Neural cell (in vitro differentiated cells): ENCODE data around the gene MKKS. TPM values are rescaled to one million over a fixed set of nuclear protein-coding genes. Genes with fewer than 3 reads are reported as not detected.

Experiments
- H2AFZ ChIP-seq: fragments of 200-600, 300-800 bp; sonication (generic), shearing (Covaris generic); 2 replicates; pipeline ENCODE4 v1.6.0; 2014; ENCODE audit warnings: low read depth, mild to moderate bottlenecking, antibody characterized with exemption, low read length, moderate library complexity
- H3F3A ChIP-seq: fragments of 200-600 bp; shearing (Covaris generic); 2 replicates; pipeline ENCODE4 v1.6.1; 2016; ENCODE audit warnings: mild to moderate bottlenecking, moderate library complexity, mixed read lengths, antibody characterized with exemption, low read length; ENCODE audit not compliant: insufficient read depth, poor library complexity, severe bottlenecking
- H3K27ac ChIP-seq: fragments of 200-600, 300-800 bp; sonication (generic), shearing (Covaris generic); 2 replicates; pipeline ENCODE4 v1.5.1; 2014; ENCODE audit warnings: mild to moderate bottlenecking, low read length, moderate library complexity
- H3K27me3 ChIP-seq: fragments of 300-800, 200-600 bp; sonication (generic), shearing (Covaris generic); 2 replicates; pipeline ENCODE4 v1.6.0; 2014; ENCODE audit warnings: mild to moderate bottlenecking, low read depth, low read length, moderate library complexity; ENCODE audit not compliant: insufficient read depth
- H3K36me3 ChIP-seq: fragments of 300-800, 200-600 bp; sonication (generic), shearing (Covaris generic); 2 replicates; pipeline ENCODE4 v1.5.1; 2014; ENCODE audit warnings: mild to moderate bottlenecking, antibody characterized with exemption, low read length, moderate library complexity; ENCODE audit not compliant: insufficient read depth
- H3K4me2 ChIP-seq: fragments of 300-800, 200-600 bp; sonication (generic), shearing (Covaris generic); 2 replicates; pipeline ENCODE4 v1.6.0; 2014; ENCODE audit warnings: mild to moderate bottlenecking, low read length
- H3K4me3 ChIP-seq: fragments of 300-800, 200-600 bp; sonication (generic), shearing (Covaris generic); 2 replicates; pipeline ENCODE4 v1.5.1; 2014; ENCODE audit warnings: mild to moderate bottlenecking, low read length, moderate library complexity
- H3K79me2 ChIP-seq: fragments of 200-600 bp; shearing (Covaris generic); replicated peaks from 2 replicates; pipeline ENCODE4 v1.6.0; 2014; ENCODE audit warnings: mild to moderate bottlenecking, low read length, moderate library complexity; ENCODE audit not compliant: insufficient read depth
- H3K9ac ChIP-seq: fragments of 300-800, 200-600 bp; sonication (generic), shearing (Covaris generic); 2 replicates; pipeline ENCODE4 v1.6.1; 2016; ENCODE audit warnings: mild to moderate bottlenecking, low read length, mixed read lengths
- H3K9me2 ChIP-seq: fragments of 200-600 bp; shearing (Covaris generic); 2 replicates; pipeline ENCODE4 v1.6.1; 2016; ENCODE audit warnings: mild to moderate bottlenecking, low read length, mixed read lengths; ENCODE audit not compliant: insufficient read depth
- H3K9me3 ChIP-seq: fragments of 200-600, 300-800 bp; sonication (generic), shearing (Covaris generic); 2 replicates; pipeline ENCODE4 v1.6.1; 2016; ENCODE audit warnings: mild to moderate bottlenecking, mixed run types, low read length, moderate library complexity, mixed read lengths
- H4K20me1 ChIP-seq: fragments of 200-600 bp; shearing (Covaris generic); 2 replicates; pipeline ENCODE4 v1.6.1; 2016; ENCODE audit warnings: mild to moderate bottlenecking, mixed run types; ENCODE audit not compliant: insufficient read depth
- CTCF ChIP-seq: fragments of 450-650 bp; IDR thresholded peaks from 2 replicates; pipeline ENCODE4 v1.5.1; 2014; ENCODE audit warnings: antibody characterized with exemption, mild to moderate bottlenecking, moderate library complexity; ENCODE audit not compliant: poor library complexity, severe bottlenecking
- EP300 ChIP-seq: fragments of 450-650 bp; conservative IDR thresholded peaks from 2 replicates; pipeline ENCODE4 v1.6.1; 2014; ENCODE audit warnings: antibody characterized with exemption, mild to moderate bottlenecking, moderate library complexity; ENCODE audit not compliant: poor library complexity, severe bottlenecking
- EZH2 ChIP-seq: fragments of 200-600, 300-800 bp; shearing (Covaris generic), sonication (generic); IDR thresholded peaks from 2 replicates; pipeline ENCODE4 v1.6.1; 2014; ENCODE audit warnings: antibody characterized with exemption, low read length, borderline replicate concordance, mild to moderate bottlenecking; ENCODE audit not compliant: insufficient read depth, poor library complexity, severe bottlenecking
- MXI1 ChIP-seq: fragments of 450-650 bp; conservative IDR thresholded peaks from 2 replicates; pipeline ENCODE4 v1.6.1; 2014; ENCODE audit warnings: antibody characterized with exemption, mild to moderate bottlenecking; ENCODE audit not compliant: poor library complexity, severe bottlenecking
- POLR2AphosphoS5 ChIP-seq: IDR thresholded peaks from 2 replicates; pipeline ENCODE4 v1.6.1; 2012
- RAD21 ChIP-seq: fragments of 450-650 bp; conservative IDR thresholded peaks from 2 replicates; pipeline ENCODE4 v1.6.1; 2014; ENCODE audit warnings: antibody characterized with exemption, mild to moderate bottlenecking, moderate library complexity
- REST ChIP-seq: IDR thresholded peaks from 2 replicates; pipeline ENCODE4 v1.6.1; 2012; ENCODE audit warnings: borderline replicate concordance
- SMC3 ChIP-seq: fragments of 450-650 bp; conservative IDR thresholded peaks from 2 replicates; pipeline ENCODE4 v1.6.1; 2014; ENCODE audit warnings: antibody characterized with exemption, mild to moderate bottlenecking, moderate library complexity; ENCODE audit not compliant: poor library complexity
- TAF1 ChIP-seq: IDR thresholded peaks from 2 replicates; pipeline ENCODE4 v1.6.1; 2012; ENCODE audit warnings: low read depth
- polyA plus RNA-seq: library from polyadenylated mRNA; depleted of rRNA; stranded (reverse); fragments of >200 nt; gene quantifications from 2 replicates; pipeline ENCODE4 v1.2.3, GENCODE V29; 2014

MKKS gene
- polyA plus RNA-seq, 1 donor from 2014 or later, result 28.0 TPM

DNA sequence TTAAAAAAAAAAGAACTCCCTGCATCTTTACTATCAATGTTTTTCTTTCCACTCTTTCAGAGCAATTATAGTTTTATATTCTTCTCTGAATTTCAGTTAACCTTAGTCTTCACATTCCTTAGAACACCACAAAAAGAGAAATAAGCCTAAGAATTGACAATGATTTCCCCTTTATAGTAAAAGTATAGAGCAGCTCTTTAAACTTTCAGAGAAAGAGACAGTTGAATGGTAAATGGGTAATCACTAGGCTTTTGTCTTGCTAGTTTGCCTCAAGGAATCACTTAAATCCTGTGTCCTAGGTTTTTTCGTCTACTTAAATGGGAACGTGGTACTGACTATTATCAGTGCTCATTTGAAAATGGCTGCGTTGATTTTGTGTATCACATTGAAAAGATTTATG is 32.8 kb upstream of the MKKS start:
- no peak overlapping the region for H3K4me3 ChIP-seq

DNA sequence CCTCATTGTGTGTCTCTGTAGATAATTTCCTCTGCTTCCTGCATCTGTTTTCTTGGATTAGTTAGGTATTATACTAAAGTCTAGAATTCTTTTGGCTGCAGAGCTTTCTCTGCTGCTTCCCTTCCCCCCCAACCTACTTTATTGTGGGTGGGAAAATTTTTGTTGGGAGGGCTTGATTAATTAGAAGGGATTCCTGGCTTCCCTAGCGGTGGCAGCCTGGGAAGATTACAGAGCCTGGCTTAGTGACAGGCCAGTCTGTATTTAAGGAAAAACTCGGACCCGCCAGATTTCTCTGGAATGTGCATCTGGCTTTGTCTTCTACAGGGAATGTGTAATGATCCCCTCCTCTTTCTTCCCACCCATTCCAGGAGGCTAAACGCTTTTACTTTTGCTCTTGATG is 32.3 kb upstream of the MKKS start:
- H3K79me2 ChIP-seq, result peaks cover 4% of the 10 kb centered on the region
- no peaks in the 10 kb centered on the region for H4K20me1 ChIP-seq
- no peak overlapping the region for H3K9ac ChIP-seq
- H3K4me3 ChIP-seq, result no peak overlapping the region
- H3K27me3 ChIP-seq, result no peaks in the 10 kb centered on the region
- H3F3A ChIP-seq, result no peaks in the 10 kb centered on the region
- no peaks in the 10 kb centered on the region for H3K9me2 ChIP-seq
- no peaks in the 10 kb centered on the region for H3K36me3 ChIP-seq
- no peak overlapping the region for H2AFZ ChIP-seq
- no peaks in the 10 kb centered on the region for H3K9me3 ChIP-seq
- no peak overlapping the region for H3K4me2 ChIP-seq
- H3K27ac ChIP-seq, result no peak overlapping the region
- no peak for TF ChIP-seq POLR2AphosphoS5
- no peak for TF ChIP-seq RAD21
- no peak for TF ChIP-seq EP300
- TF ChIP-seq CTCF, result no peak
- TF ChIP-seq SMC3, result no peak
- TF ChIP-seq MXI1, result no peak
- TF ChIP-seq REST, result no peak

More for the DNA sequence above, 32.8 kb upstream of the MKKS start:
- no peak overlapping the region for H3K4me2 ChIP-seq
- H3K9ac ChIP-seq, result no peak overlapping the region
- no peaks in the 10 kb centered on the region for H3K9me3 ChIP-seq
- no peaks in the 10 kb centered on the region for H3K27me3 ChIP-seq
- H2AFZ ChIP-seq, result no peak overlapping the region
- H3F3A ChIP-seq, result no peaks in the 10 kb centered on the region
- H3K9me2 ChIP-seq, result no peaks in the 10 kb centered on the region
- TF ChIP-seq RAD21 (no peak), POLR2AphosphoS5 (no peak), TAF1 (no peak), EP300 (no peak), CTCF (no peak), MXI1 (no peak), REST (no peak), EZH2 (no peak), SMC3 (no peak)
- no peaks in the 10 kb centered on the region for H4K20me1 ChIP-seq
- H3K79me2 ChIP-seq, result peaks cover 4% of the 10 kb centered on the region
- no peaks in the 10 kb centered on the region for H3K36me3 ChIP-seq
- H3K27ac ChIP-seq, result no peak overlapping the region
